ENCODE data around the gene PRR9.
"Not testable (repeated sequence)": the region's sequence is repeated elsewhere in the genome, so short reads cannot be mapped to it uniquely, and the experiment has no call there.

The PRR9 gene

GRCh38 chr1:153212201-153212600, 5.2 kb upstream of the PRR9 start:
- DNase-seq (ENCODE audit: low read depth): no peak
- TF ChIP-seq CTCF (IDR thresholded peaks at IDR 0.05; ENCODE audit: control insufficient read depth, extremely low read depth, insufficient read depth): no peak
- H3K4me3 ChIP-seq (ENCODE audit: low read depth, low read length): no peak overlapping the region

DNA sequence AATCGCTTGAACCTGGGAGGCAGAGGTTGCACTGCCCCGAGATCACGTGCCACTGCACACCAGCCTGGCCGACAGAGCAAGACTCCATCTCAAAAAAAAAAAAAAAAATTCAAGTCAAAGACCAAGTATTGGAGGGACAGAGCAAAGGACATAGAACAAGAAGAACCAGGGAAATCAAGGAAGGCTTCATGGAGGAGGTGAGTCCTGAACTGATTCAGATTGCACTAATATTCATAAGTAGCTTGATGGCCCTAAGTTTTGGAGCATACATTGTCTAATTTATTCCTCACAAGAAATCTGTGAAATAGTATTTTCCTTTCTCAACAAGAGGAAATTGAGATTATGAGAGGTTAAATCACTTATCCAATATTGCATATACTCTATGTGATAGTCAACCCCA, 3.9 kb upstream of the PRR9 start:
- no peak overlapping the region for H3K4me3 ChIP-seq (ENCODE audit: low read depth, low read length)
- DNase-seq (ENCODE audit: low read depth): no peak
- no peak for TF ChIP-seq CTCF (IDR thresholded peaks at IDR 0.05; ENCODE audit: control insufficient read depth, extremely low read depth, insufficient read depth)

DNA sequence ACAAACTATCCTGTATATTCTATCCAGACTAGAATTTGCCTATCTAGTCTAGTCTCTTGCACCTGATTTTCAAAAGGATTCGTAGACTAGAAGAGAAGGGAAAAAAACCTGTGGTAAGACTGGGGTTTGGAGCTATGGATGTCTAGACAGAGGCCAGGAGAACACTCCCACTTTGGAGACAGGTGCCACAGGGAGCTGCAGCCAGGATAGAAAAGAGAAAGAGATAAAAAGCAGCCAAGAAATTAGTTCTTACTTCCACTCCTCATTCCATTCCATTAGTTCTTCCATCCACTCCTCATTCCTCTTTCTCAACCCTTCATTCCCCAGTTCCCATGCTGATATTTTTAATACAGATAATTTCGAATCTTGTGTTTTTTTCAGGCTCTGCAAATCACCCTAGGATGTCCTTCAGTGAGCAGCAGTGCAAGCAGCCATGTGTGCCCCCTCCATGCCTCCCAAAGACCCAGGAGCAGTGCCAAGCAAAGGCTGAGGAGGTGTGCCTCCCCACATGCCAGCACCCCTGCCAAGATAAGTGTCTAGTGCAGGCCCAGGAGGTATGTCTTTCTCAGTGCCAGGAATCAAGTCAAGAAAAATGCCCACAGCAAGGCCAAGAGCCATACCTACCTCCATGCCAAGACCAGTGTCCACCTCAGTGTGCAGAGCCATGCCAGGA, 496 bp downstream of the PRR9 start:
- TF ChIP-seq CTCF (IDR thresholded peaks at IDR 0.05; ENCODE audit: control insufficient read depth, extremely low read depth, insufficient read depth): no peak
- H3K4me3 ChIP-seq (ENCODE audit: low read depth, low read length): no peak overlapping the region

DNA sequence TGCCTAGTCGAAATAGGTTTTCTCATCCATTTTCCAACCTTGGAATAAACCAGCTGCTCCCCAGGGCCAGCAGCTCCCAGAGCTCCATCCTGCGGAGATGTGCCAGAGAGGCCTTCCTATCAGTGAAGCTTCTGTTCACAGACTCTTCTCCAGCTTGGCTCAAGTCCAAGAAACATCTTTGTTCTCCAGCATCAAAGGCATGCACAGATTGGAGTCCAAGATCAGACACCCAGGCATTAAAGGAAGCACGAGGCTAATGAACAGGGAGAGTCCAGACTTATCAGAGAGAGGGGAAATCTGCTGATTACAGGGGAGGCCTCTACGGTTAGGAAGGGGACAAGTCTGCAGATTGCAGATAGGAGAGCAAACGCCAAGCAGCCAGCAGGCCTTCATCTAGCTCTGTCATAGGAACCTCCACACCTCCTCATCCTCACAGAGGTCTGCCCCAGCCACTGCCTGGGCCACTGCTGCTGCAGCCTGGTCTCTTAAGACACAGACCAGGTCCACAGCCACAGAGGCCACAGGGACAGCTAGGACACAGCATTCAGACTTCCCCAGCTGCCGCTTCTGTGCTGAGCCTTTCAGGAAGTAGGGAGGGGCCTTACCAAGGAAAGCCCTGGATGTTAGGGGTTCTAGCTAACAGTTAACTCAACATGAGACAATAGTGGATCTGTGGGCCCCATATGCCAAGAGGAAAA, 3.4 kb downstream of the PRR9 start:
- DNase-seq (ENCODE audit: low read depth): no peak
- TF ChIP-seq CTCF (IDR thresholded peaks at IDR 0.05; ENCODE audit: control insufficient read depth, extremely low read depth, insufficient read depth): no peak
- no peak overlapping the region for H3K4me3 ChIP-seq (ENCODE audit: low read depth, low read length)

More for the DNA sequence above, 496 bp downstream of the PRR9 start:
- DNase-seq (ENCODE audit: low read depth): no peak

DNA sequence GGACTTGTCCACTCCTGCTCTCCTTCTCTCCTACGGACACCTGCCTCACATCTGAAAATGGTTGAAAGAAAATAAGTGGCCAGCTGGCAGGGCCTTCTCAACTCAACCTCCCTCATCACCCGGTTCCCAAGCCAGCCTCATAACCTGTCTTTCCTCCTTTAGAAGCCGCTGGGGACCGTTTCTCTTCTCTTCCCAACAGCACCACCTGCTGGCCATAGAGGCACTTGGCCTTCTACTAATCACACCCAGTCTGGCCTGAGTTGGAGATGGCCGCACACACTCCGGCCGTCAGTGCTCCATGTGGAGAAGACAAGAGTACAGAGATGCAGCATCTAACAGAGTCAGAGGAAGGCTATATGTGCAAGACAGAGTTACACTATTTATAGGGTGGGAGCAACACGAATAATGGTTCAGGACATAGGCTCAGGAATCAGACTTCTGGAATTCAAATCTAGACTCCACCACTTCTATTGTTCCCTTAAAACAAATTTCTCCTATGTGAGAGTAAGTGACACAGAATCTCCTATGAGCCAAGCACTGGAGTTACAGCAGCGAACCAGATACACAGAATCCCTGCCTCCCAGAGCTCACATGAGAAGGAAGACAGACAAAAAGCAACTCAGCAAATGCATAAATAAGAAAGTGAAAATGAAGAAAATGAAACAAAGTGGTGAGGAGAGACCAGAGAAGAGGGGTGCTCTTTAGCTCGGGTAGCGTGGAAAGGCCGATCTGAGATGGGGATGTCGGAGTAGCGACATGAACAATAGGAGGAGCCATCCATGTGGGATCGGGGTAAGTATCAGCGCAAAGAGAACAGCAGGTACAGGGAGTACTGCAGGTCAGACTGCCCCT, 5.9 kb downstream of the PRR9 start:
- peak; percentile 15 for DNase-seq (ENCODE audit: low read depth)
- TF ChIP-seq CTCF (IDR thresholded peaks at IDR 0.05; ENCODE audit: control insufficient read depth, extremely low read depth, insufficient read depth): peak; percentile 68
- H3K4me3 ChIP-seq (ENCODE audit: low read depth, low read length): not testable (repeated sequence)

DNA sequence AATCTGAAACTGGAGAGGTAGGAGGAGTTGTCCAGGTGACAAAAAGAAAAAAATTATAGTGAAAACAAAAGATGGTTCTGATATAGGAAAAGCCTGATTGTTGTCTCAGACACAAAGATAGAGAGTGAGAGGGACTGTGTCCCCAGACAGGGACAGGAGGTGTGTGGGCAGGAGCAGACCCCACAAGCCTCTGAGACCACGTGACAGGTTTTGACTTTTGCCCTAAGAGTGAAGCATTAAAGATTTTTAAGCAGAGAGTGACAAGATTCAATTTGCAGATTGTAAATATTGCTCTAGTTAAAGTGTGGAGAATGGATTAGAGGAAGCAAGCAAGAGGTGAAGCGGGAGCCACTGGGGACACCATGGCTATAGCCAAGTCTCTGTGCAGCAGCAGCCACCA, 10.4 kb downstream of the PRR9 start:
- H3K4me3 ChIP-seq (ENCODE audit: low read depth, low read length): no peak overlapping the region
- no peak for TF ChIP-seq CTCF (IDR thresholded peaks at IDR 0.05; ENCODE audit: control insufficient read depth, extremely low read depth, insufficient read depth)
- no peak for DNase-seq (ENCODE audit: low read depth)
